ENCODE results near the gene GPR85. TPM values are rescaled to one million over a fixed set of nuclear protein-coding genes. Genes with fewer than 3 reads are reported as not detected.
"Not testable (repeated sequence)": the region's sequence is repeated elsewhere in the genome, so short reads cannot be mapped to it uniquely, and the experiment has no call there.

Gene GPR85
- total RNA-seq, 2 experiments from 2014 or later, result not detected

DNA sequence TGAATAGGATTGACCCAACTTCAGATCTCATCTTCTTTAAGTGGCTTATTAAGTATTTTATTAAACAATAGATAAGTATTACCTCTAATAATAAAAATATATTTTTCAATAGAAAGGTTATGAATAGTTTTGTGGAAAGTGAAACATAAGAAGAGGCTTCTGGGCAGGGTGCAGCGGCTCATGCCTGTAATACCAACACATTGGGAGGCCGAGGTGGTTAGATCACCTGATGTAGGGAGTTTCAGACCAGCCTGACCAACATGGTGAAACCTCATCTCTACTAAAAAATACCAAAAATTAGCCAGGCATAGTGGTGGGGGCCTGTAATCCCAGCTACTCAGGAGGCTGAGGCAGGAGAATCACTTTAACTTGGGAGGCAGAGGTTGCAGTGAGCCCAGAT is 26.5 kb downstream of the GPR85 start:
- no peak overlapping the region for H2AFZ ChIP-seq (ENCODE audit: low read length)
- H3K4me1 ChIP-seq (ENCODE audit: insufficient read depth, low read length, poor library complexity, severe bottlenecking), result no peaks in the 10 kb centered on the region
- no TSS peak for BruUV-seq (replicated peaks)
- H3K9me3 ChIP-seq (ENCODE audit: low read length), result no peaks in the 10 kb centered on the region
- H3K9me2 ChIP-seq (ENCODE audit: insufficient read depth, low read length), result no peaks in the 10 kb centered on the region; the same call in 1 of the 2 replicates
- TF ChIP-seq, protein P1, sequence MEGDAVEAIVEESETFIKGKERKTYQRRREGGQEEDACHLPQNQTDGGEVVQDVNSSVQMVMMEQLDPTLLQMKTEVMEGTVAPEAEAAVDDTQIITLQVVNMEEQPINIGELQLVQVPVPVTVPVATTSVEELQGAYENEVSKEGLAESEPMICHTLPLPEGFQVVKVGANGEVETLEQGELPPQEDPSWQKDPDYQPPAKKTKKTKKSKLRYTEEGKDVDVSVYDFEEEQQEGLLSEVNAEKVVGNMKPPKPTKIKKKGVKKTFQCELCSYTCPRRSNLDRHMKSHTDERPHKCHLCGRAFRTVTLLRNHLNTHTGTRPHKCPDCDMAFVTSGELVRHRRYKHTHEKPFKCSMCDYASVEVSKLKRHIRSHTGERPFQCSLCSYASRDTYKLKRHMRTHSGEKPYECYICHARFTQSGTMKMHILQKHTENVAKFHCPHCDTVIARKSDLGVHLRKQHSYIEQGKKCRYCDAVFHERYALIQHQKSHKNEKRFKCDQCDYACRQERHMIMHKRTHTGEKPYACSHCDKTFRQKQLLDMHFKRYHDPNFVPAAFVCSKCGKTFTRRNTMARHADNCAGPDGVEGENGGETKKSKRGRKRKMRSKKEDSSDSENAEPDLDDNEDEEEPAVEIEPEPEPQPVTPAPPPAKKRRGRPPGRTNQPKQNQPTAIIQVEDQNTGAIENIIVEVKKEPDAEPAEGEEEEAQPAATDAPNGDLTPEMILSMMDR (conservative IDR thresholded peaks at IDR 0.05; ENCODE audit: low read length), result no peak
- TF ChIP-seq EZH2phosphoT487 (IDR thresholded peaks at IDR 0.05; ENCODE audit: borderline replicate concordance, low read depth, low read length), result no peak
- no peaks in the 10 kb centered on the region for H3K36me3 ChIP-seq (ENCODE audit: insufficient read depth, low read length)
- H3K4me2 ChIP-seq (ENCODE audit: low read length), result no peak overlapping the region
- no peak for DNase-seq (ENCODE audit: low spot score)
- no peak overlapping the region for H3K27ac ChIP-seq (ENCODE audit: low read depth, low read length, poor library complexity, severe bottlenecking)
- intact Hi-C loops (cut with micrococcal nuclease; ENCODE audit: unreplicated experiment), result no loop called here
- no peaks in the 10 kb centered on the region for H3K79me2 ChIP-seq (ENCODE audit: insufficient read depth, low read depth, low read length)
- H3K4me3 ChIP-seq (ENCODE audit: low read depth, low read length, poor library complexity, severe bottlenecking), result no peak overlapping the region
- ChIA-PET POLR2A (interaction anchor here (0.7 kb wide), 2 partner anchors 161 to 572 kb away, joined by 3 read pairs; no protein-coding TSS in a partner anchor), CTCF (ENCODE audit: unreplicated experiment) (no interaction called here)
- no peaks in the 10 kb centered on the region for H4K20me1 ChIP-seq (ENCODE audit: insufficient read depth, low read length)

DNA sequence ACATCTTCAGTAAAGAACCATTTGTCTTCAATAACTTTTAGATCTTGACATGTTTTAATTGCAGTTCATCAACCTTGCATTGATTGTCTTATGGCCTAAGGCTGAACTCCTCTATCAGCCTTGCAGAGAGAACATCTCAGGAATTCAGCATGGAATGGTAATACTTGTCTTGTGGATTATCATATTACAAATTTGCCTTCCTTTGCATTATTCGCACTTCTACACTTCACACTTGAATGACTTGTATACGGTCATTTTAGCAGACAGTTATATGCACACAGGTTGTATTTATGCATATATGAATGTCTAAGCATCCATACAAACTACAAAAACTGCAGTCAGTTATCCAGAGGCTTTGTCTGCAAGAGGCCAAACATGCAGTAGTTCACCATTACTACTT is 31.7 kb downstream of the GPR85 start:
- H3K4me3 ChIP-seq (ENCODE audit: low read depth, low read length, poor library complexity, severe bottlenecking), result no peak overlapping the region
- no peaks in the 10 kb centered on the region for H3K79me2 ChIP-seq (ENCODE audit: insufficient read depth, low read depth, low read length)
- no peak for DNase-seq (ENCODE audit: low spot score)
- no TSS peak for BruUV-seq (replicated peaks)
- no peak overlapping the region for H3K4me2 ChIP-seq (ENCODE audit: low read length)
- no peaks in the 10 kb centered on the region for H4K20me1 ChIP-seq (ENCODE audit: insufficient read depth, low read length)
- no peaks in the 10 kb centered on the region; the same call in 1 of the 2 replicates for H3K9me2 ChIP-seq (ENCODE audit: insufficient read depth, low read length)
- TF ChIP-seq, protein P1 (conservative IDR thresholded peaks at IDR 0.05; ENCODE audit: low read length), result no peak
- TF ChIP-seq EZH2phosphoT487 (IDR thresholded peaks at IDR 0.05; ENCODE audit: borderline replicate concordance, low read depth, low read length), result no peak
- ChIA-PET CTCF (ENCODE audit: unreplicated experiment) (no interaction called here), POLR2A (interaction anchor here (0.6 to 1.2 kb wide), 2 partner anchors 9 to 653 kb away, joined by 3 to 7 read pairs; no protein-coding TSS in a partner anchor)
- H2AFZ ChIP-seq (ENCODE audit: low read length), result no peak overlapping the region
- no peaks in the 10 kb centered on the region for H3K9me3 ChIP-seq (ENCODE audit: low read length)
- intact Hi-C loops (cut with micrococcal nuclease; ENCODE audit: unreplicated experiment), result no loop called here
- H3K4me1 ChIP-seq (ENCODE audit: insufficient read depth, low read length, poor library complexity, severe bottlenecking), result no peaks in the 10 kb centered on the region
- no peak overlapping the region for H3K27ac ChIP-seq (ENCODE audit: low read depth, low read length, poor library complexity, severe bottlenecking)
- no peaks in the 10 kb centered on the region for H3K36me3 ChIP-seq (ENCODE audit: insufficient read depth, low read length)

DNA sequence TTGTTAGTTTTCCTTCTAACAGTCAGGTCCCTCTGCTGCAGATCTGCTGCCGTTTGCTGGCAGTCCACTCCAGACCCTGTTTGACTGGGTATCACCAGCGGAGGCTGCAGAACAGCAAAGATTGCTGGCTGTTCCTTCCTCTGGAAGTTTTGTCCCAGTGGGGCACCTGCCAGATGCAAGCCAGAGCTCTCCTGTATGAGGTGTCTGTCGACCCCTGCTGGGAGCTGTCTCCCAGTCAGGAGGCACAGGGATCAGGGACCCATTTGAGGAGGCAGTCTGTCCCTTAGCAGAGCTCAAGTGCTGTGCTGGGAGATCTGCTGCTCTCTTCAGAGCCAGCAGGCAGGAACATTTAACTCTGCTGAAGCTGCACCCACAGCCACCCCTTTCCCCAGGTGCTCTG is 32.4 kb downstream of the GPR85 start:
- H3K4me2 ChIP-seq (ENCODE audit: low read length); H3K79me2 ChIP-seq (ENCODE audit: insufficient read depth, low read depth, low read length); H3K9me2 ChIP-seq (ENCODE audit: insufficient read depth, low read length); H3K9me3 ChIP-seq (ENCODE audit: low read length); H2AFZ ChIP-seq (ENCODE audit: low read length); DNase-seq (ENCODE audit: low spot score); H3K4me1 ChIP-seq (ENCODE audit: insufficient read depth, low read length, poor library complexity, severe bottlenecking); H4K20me1 ChIP-seq (ENCODE audit: insufficient read depth, low read length); intact Hi-C loops (cut with micrococcal nuclease; ENCODE audit: unreplicated experiment); CTCF ChIA-PET (ENCODE audit: unreplicated experiment); H3K4me3 ChIP-seq (ENCODE audit: low read depth, low read length, poor library complexity, severe bottlenecking); H3K27ac ChIP-seq (ENCODE audit: low read depth, low read length, poor library complexity, severe bottlenecking); BruUV-seq (replicated peaks); H3K36me3 ChIP-seq (ENCODE audit: insufficient read depth, low read length): not testable (repeated sequence)
- POLR2A ChIA-PET, result interaction anchor here (1.2 kb wide), 1 partner anchor 9 kb away, joined by 3 read pairs; no protein-coding TSS in a partner anchor

DNA sequence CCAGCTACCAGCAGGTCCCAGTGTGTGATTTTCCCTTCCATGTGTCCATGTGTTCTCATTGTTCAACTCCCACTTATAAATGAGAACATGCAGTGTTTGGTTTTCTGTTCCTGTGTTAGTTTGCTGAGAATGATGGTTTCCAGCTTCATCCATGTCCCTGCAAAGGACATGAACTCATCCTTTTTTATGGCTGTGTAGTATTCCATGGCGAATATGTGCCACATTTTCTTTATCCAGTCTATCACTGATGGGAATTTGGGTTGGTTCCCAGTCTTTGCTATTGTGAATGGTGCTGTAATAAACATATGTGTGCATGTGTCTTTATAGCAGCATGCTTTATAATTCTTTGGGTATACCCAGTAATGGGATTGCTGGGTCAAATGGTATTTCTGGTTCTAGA is 37.4 kb downstream of the GPR85 start:
- POLR2A ChIA-PET, result interaction anchor here (0.6 to 1.6 kb wide), 3 partner anchors 14 to 392 kb away, joined by 3 to 4 read pairs (median 3); no protein-coding TSS in a partner anchor
- H3K27ac ChIP-seq (ENCODE audit: low read depth, low read length, poor library complexity, severe bottlenecking); H3K9me2 ChIP-seq (ENCODE audit: insufficient read depth, low read length); H3K4me3 ChIP-seq (ENCODE audit: low read depth, low read length, poor library complexity, severe bottlenecking); H4K20me1 ChIP-seq (ENCODE audit: insufficient read depth, low read length); H3K79me2 ChIP-seq (ENCODE audit: insufficient read depth, low read depth, low read length); H3K4me1 ChIP-seq (ENCODE audit: insufficient read depth, low read length, poor library complexity, severe bottlenecking); intact Hi-C loops (cut with micrococcal nuclease; ENCODE audit: unreplicated experiment); CTCF ChIA-PET (ENCODE audit: unreplicated experiment); DNase-seq (ENCODE audit: low spot score); H3K4me2 ChIP-seq (ENCODE audit: low read length); BruUV-seq (replicated peaks); H2AFZ ChIP-seq (ENCODE audit: low read length); H3K9me3 ChIP-seq (ENCODE audit: low read length); H3K36me3 ChIP-seq (ENCODE audit: insufficient read depth, low read length): not testable (repeated sequence)
